ENCODE measurements around the gene CES3.

- TF ChIP-seq CTCF (IDR thresholded peaks at IDR 0.05) (peak in 1 of 6 experiments; percentile 6), POLR2A (IDR thresholded peaks at IDR 0.05) (peak; percentile 14 to 73)
Observed at GRCh38 chr16:66925322-66925840, 35.7 kb upstream of the CES3 start, which contains the start of gene RRAD.
